GM18873 (cell line): ENCODE results near the gene RAD17.
A peak's percentile ranks its signal among the peaks of the same experiment; 100 is the strongest.
"Not testable (repeated sequence)": the region's sequence is repeated elsewhere in the genome, so short reads cannot be mapped to it uniquely, and the experiment has no call there.

ENCODE experiments used
- ATAC-seq: cut with Tn5 transposase; IDR thresholded peaks from one replicate; pipeline ENCODE4 v1.9.1; 2021; ENCODE audit warnings: mild to moderate bottlenecking, moderate library complexity, moderate number of reproducible peaks; ENCODE audit not compliant: unreplicated experiment, low FRiP score

Gene RAD17

GRCh38 chr5:69372394-69372793, 2.8 kb downstream of the RAD17 start:
- no peak for ATAC-seq

- ATAC-seq = peak; percentile 55
Observed at GRCh38 chr5:69374911-69375446, 5.4 kb downstream of the RAD17 start.

GRCh38 chr5:69378376-69378775, 8.8 kb downstream of the RAD17 start:
- ATAC-seq = no peak

GRCh38 chr5:69404659-69405330, 35.2 kb downstream of the RAD17 start:
- no peak for ATAC-seq

GRCh38 chr5:69414885-69415583, 45.4 kb downstream of the RAD17 start, which contains the start of gene MARVELD2:
TSS of gene MARVELD2 (plus strand) at chr5:69415116. CDS start at chr5:69419386, 4,270 bp downstream.
- peak; percentile 47 for ATAC-seq

- no peak for ATAC-seq
Observed at GRCh38 chr5:69415584-69415958, 46.0 kb downstream of the RAD17 start.

GRCh38 chr5:69416180-69416579, 46.6 kb downstream of the RAD17 start:
- no peak for ATAC-seq

- no peak for ATAC-seq
Observed at GRCh38 chr5:69416699-69417098, 47.1 kb downstream of the RAD17 start.

- ATAC-seq = no peak
Observed at GRCh38 chr5:69418554-69418953, 48.9 kb downstream of the RAD17 start.

GRCh38 chr5:69431424-69432303, 62.0 kb downstream of the RAD17 start:
- no peak for ATAC-seq

- peak; percentile 68 for ATAC-seq
Observed at GRCh38 chr5:69432412-69433206, 63.0 kb downstream of the RAD17 start.

- not testable (repeated sequence) for ATAC-seq
Observed at GRCh38 chr5:69435276-69435884, 65.8 kb downstream of the RAD17 start.

- no peak for ATAC-seq
Observed at GRCh38 chr5:69444127-69444754, 74.6 kb downstream of the RAD17 start.

GRCh38 chr5:69449511-69449910, 79.9 kb downstream of the RAD17 start:
- no peak for ATAC-seq

GRCh38 chr5:69450116-69450515, 80.5 kb downstream of the RAD17 start:
- ATAC-seq = no peak

GRCh38 chr5:69450527-69450926, 80.9 kb downstream of the RAD17 start:
- not testable (repeated sequence) for ATAC-seq

GRCh38 chr5:69451941-69452647, 82.5 kb downstream of the RAD17 start:
- ATAC-seq = no peak

- not testable (repeated sequence) for ATAC-seq
Observed at GRCh38 chr5:69453487-69453886, 83.9 kb downstream of the RAD17 start.
